GM23338 (cell line): ENCODE measurements around the gene SOX1. TPM values are rescaled to one million over a fixed set of nuclear protein-coding genes. Genes with fewer than 3 reads are reported as not detected.

Experiments used
- ATAC-seq: fragments of 200-7000 bp; cut with Tn5 transposase; 3 replicates; pipeline ENCODE4 v1.9.1; 2020
- DNase-seq: peaks from one replicate; pipeline ENCODE4 v3.0.0-alpha.2; 2015; ENCODE audit warnings: low spot score
- H2AFZ ChIP-seq: fragments of 200-600 bp; sonication (generic); 2 replicates; pipeline ENCODE4 v1.8.0; 2016; ENCODE audit warnings: antibody characterized with exemption, mild to moderate bottlenecking, moderate library complexity
- H3F3A ChIP-seq: fragments of 200-600 bp; sonication (generic); replicated peaks from 2 replicates; pipeline ENCODE4 v1.8.0; 2017; ENCODE audit warnings: antibody characterized with exemption, mixed run types, low read depth
- H3K27ac ChIP-seq: fragments of 200-600 bp; sonication (generic); 2 replicates; pipeline ENCODE4 v1.6.1; 2016; ENCODE audit warnings: low read depth
- H3K27me3 ChIP-seq: fragments of 200-600 bp; sonication (generic); 2 replicates; pipeline ENCODE4 v1.8.0; 2016; ENCODE audit warnings: mild to moderate bottlenecking, mixed run types, moderate library complexity; ENCODE audit not compliant: insufficient read depth
- H3K36me3 ChIP-seq: fragments of 200-600 bp; sonication (generic); 2 replicates; pipeline ENCODE4 v1.8.0; 2016; ENCODE audit warnings: mild to moderate bottlenecking; ENCODE audit not compliant: insufficient read depth
- H3K4me1 ChIP-seq: fragments of 200-600 bp; sonication (generic); 2 replicates; pipeline ENCODE4 v1.8.0; 2016; ENCODE audit warnings: mild to moderate bottlenecking, moderate library complexity; ENCODE audit not compliant: insufficient read depth
- H3K4me2 ChIP-seq: fragments of 200-600 bp; sonication (generic); 2 replicates; pipeline ENCODE4 v1.7.1; 2017; ENCODE audit warnings: mixed run types
- H3K4me3 ChIP-seq: fragments of 200-600 bp; sonication (generic); 2 replicates; pipeline ENCODE4 v1.6.1; 2016; ENCODE audit warnings: mixed run types
- H3K79me2 ChIP-seq: fragments of 200-600 bp; sonication (generic); replicated peaks from 2 replicates; pipeline ENCODE4 v1.8.0; 2017; ENCODE audit warnings: mild to moderate bottlenecking; ENCODE audit not compliant: insufficient read depth
- H3K9me2 ChIP-seq: fragments of 200-600 bp; sonication (generic); 2 replicates; pipeline ENCODE4 v1.8.0; 2017; ENCODE audit not compliant: insufficient read depth
- H4K20me1 ChIP-seq: fragments of 200-600 bp; sonication (generic); replicated peaks from 2 replicates; pipeline ENCODE4 v1.8.0; 2017; ENCODE audit warnings: mild to moderate bottlenecking; ENCODE audit not compliant: insufficient read depth
- H3K27ac Mint-ChIP-seq: 2 replicates; pipeline ENCODE4 v1.8.0; 2020; ENCODE audit warnings: inconsistent platforms, mild to moderate bottlenecking, moderate library complexity, mixed read lengths
- H3K27me3 Mint-ChIP-seq: 3 replicates; pipeline ENCODE4 v1.8.0; 2022; ENCODE audit warnings: low read depth, mild to moderate bottlenecking, moderate library complexity, mixed read lengths, inconsistent platforms; ENCODE audit not compliant: insufficient read depth, poor library complexity
- H3K36me3 Mint-ChIP-seq: 3 replicates; pipeline ENCODE4 v1.8.0; 2021; ENCODE audit warnings: low read depth, mild to moderate bottlenecking, inconsistent platforms, moderate library complexity, mixed read lengths
- H3K4me1 Mint-ChIP-seq: 3 replicates; pipeline ENCODE4 v1.8.0; 2020; ENCODE audit warnings: mild to moderate bottlenecking, inconsistent platforms, mixed read lengths
- H3K4me3 Mint-ChIP-seq: 3 replicates; pipeline ENCODE4 v1.8.0; 2021; ENCODE audit warnings: moderate library complexity, mild to moderate bottlenecking, inconsistent platforms, mixed read lengths
- H3K9me3 Mint-ChIP-seq: 3 replicates; pipeline ENCODE4 v1.8.0; 2020; ENCODE audit warnings: moderate library complexity, mild to moderate bottlenecking, inconsistent platforms, mixed read lengths
- CREB1 ChIP-seq: fragments of 250-450 bp; sonication (Bioruptor Pico); IDR thresholded peaks from 2 replicates; pipeline ENCODE4 v1.5.0; 2020; ENCODE audit warnings: low read depth, mild to moderate bottlenecking, moderate library complexity
- CTCF ChIP-seq, 2 experiments: fragments of 200-600 bp in 1 of 2; sonication (generic) in 1 of 2; conservative IDR thresholded peaks; 2 replicates each; pipeline versions ENCODE4 v1.5.1 to v1.6.1; 2016 to 2017; ENCODE audit warnings: antibody characterized with exemption in 2 of 2, low read depth in 2 of 2, mild to moderate bottlenecking in 2 of 2, moderate library complexity in 1 of 2
- ETS1 ChIP-seq: IDR thresholded peaks from 2 replicates; pipeline ENCODE4 v1.6.1; 2016; ENCODE audit warnings: antibody characterized with exemption
- EZH2 ChIP-seq: fragments of 200-600 bp; sonication (generic); IDR thresholded peaks from one replicate; pipeline ENCODE4 v1.8.0; 2017; ENCODE audit warnings: antibody characterized with exemption, mild to moderate bottlenecking, low read depth; ENCODE audit not compliant: unreplicated experiment
- EZH2phosphoT487 ChIP-seq: fragments of 200-600 bp; sonication (generic); IDR thresholded peaks from one replicate; pipeline ENCODE4 v1.8.1; 2018; ENCODE audit warnings: antibody characterized with exemption; ENCODE audit not compliant: unreplicated experiment
- JUNB ChIP-seq: IDR thresholded peaks from one replicate; pipeline ENCODE4 v1.6.1; 2016; ENCODE audit warnings: antibody characterized with exemption; ENCODE audit not compliant: unreplicated experiment
- NANOG ChIP-seq: IDR thresholded peaks from 2 replicates; pipeline ENCODE4 v1.6.1; 2016; ENCODE audit warnings: antibody characterized with exemption, borderline replicate concordance
- POLR2AphosphoS5 ChIP-seq: IDR thresholded peaks from 2 replicates; pipeline ENCODE4 v1.6.1; 2016; ENCODE audit warnings: antibody characterized with exemption, low read depth
- REST ChIP-seq: IDR thresholded peaks from one replicate; pipeline ENCODE4 v1.6.1; 2018; ENCODE audit warnings: antibody characterized with exemption; ENCODE audit not compliant: unreplicated experiment
- STAT1 ChIP-seq: IDR thresholded peaks from one replicate; pipeline ENCODE4 v1.6.1; 2016; ENCODE audit warnings: antibody characterized with exemption; ENCODE audit not compliant: unreplicated experiment
- ZNF114 ChIP-seq: fragments of 250-450 bp; sonication (Bioruptor Pico); IDR thresholded peaks from 2 replicates; pipeline ENCODE4 v1.5.0; 2020; ENCODE audit warnings: mild to moderate bottlenecking, moderate library complexity
- ZNF331 ChIP-seq: fragments of 250-450 bp; sonication (Bioruptor Pico); IDR thresholded peaks from 2 replicates; pipeline ENCODE4 v1.5.0; 2020; ENCODE audit warnings: low read depth, mild to moderate bottlenecking, moderate library complexity
- polyA plus RNA-seq: library from polyadenylated mRNA; unstranded; fragments of >200 nt; fragmentation: Nextera tagmentation; extraction: Ambion mirVana; gene quantifications from 2 replicates; pipeline ENCODE4 v1.2.1, GENCODE V29; 2016
- total RNA-seq: library from RNA; depleted of rRNA; stranded (reverse); fragments of >200 nt; shearing (Covaris generic); gene quantifications from 2 replicates; pipeline ENCODE4 v1.2.3, GENCODE V29; 2014

SOX1 gene
- total and polyA plus RNA-seq, 2 experiments from 2014 or later, result 0.10 to 0.17 TPM

- H3K9me2 ChIP-seq, result no peaks in the 10 kb centered on the region
- Mint-ChIP-seq H3K4me3 (peak overlapping the region; percentile 70), H3K36me3 (no peaks in the 10 kb centered on the region; the same call in 2 of the 3 replicates), H3K9me3 (peaks cover 7% of the 10 kb centered on the region; the same call in 1 of the 3 replicates), H3K4me1 (peaks cover 41% of the 10 kb centered on the region), H3K27ac (no peak overlapping the region), H3K27me3 (peaks cover 71% of the 10 kb centered on the region)
- peaks cover 10% of the 10 kb centered on the region for H3F3A ChIP-seq
- ATAC-seq (no peak), DNase-seq (no peak)
- peak overlapping the region; percentile 76 for H3K4me3 ChIP-seq
- peaks cover 17% of the 10 kb centered on the region; the same call in 1 of the 2 replicates for H4K20me1 ChIP-seq
- H2AFZ ChIP-seq, result no peak overlapping the region
- H3K4me1 ChIP-seq, result peaks cover 44% of the 10 kb centered on the region
- H3K36me3 ChIP-seq, result no peaks in the 10 kb centered on the region
- H3K27ac ChIP-seq, result no peak overlapping the region
- no peaks in the 10 kb centered on the region for H3K79me2 ChIP-seq
- TF ChIP-seq JUNB (no peak), POLR2AphosphoS5 (no peak), NANOG (no peak), CREB1 (CRISPR knock-in tag) (no peak), EZH2 (peak; percentile 77), STAT1 (no peak), EZH2phosphoT487 (no peak), ETS1 (no peak)
- peak overlapping the region; percentile 95 for H3K4me2 ChIP-seq
- peaks cover 82% of the 10 kb centered on the region for H3K27me3 ChIP-seq
These were observed 4.3 kb downstream of the SOX1 start for GRCh38 chr13:112071102-112071722.

GRCh38 chr13:112071723-112072533 is 5.0 kb downstream of the SOX1 start:
- TF ChIP-seq EZH2phosphoT487, result no peak
- no peak for TF ChIP-seq ETS1
- no peak for TF ChIP-seq ZNF331
- TF ChIP-seq REST, result no peak
- peak; percentile 69 for TF ChIP-seq EZH2
- no peak for TF ChIP-seq CTCF (conservative IDR thresholded peaks at IDR 0.05; ENCODE audit: low read depth in 2 of 2)
- no peak for TF ChIP-seq POLR2AphosphoS5
- no peak for TF ChIP-seq ZNF114 (CRISPR knock-in tag)
- peaks cover 44% of the 10 kb centered on the region for H3K4me1 ChIP-seq
- H3K79me2 ChIP-seq, result no peaks in the 10 kb centered on the region
- peaks cover 85% of the 10 kb centered on the region for H3K27me3 ChIP-seq
- peaks cover 9% of the 10 kb centered on the region for H3F3A ChIP-seq
- H3K27ac ChIP-seq, result no peak overlapping the region
- no peaks in the 10 kb centered on the region; the same call in 2 of the 3 replicates for H3K36me3 Mint-ChIP-seq
- DNase-seq (peak; percentile 72), ATAC-seq (peak; percentile 7)
- H3K4me2 ChIP-seq, result peak overlapping the region; percentile 95
- H3K4me1 Mint-ChIP-seq, result peaks cover 41% of the 10 kb centered on the region
- H3K9me2 ChIP-seq, result no peaks in the 10 kb centered on the region
- peak overlapping the region; percentile 70 for H3K4me3 Mint-ChIP-seq
- H3K36me3 ChIP-seq, result no peaks in the 10 kb centered on the region
- H3K4me3 ChIP-seq, result peak overlapping the region; percentile 76
- no peak overlapping the region for H3K27ac Mint-ChIP-seq
- peaks cover 7% of the 10 kb centered on the region; the same call in 1 of the 3 replicates for H3K9me3 Mint-ChIP-seq
- H3K27me3 Mint-ChIP-seq, result peaks cover 76% of the 10 kb centered on the region
- H2AFZ ChIP-seq, result peak overlapping the region; percentile 74
- H4K20me1 ChIP-seq, result peaks cover 17% of the 10 kb centered on the region; the same call in 1 of the 2 replicates
